ENCODE data around the gene TNXB.
A peak's percentile ranks its signal among the peaks of the same experiment; 100 is the strongest.

TNXB gene

GRCh38 chr6:32137454-32137853, 28.3 kb upstream of the TNXB start:
- DNase-seq = no peak

GRCh38 chr6:32133786-32134185, 24.6 kb upstream of the TNXB start:
- DNase-seq = no peak

- DNase-seq = no peak
Measured at GRCh38 chr6:32132110-32132509, 23.0 kb upstream of the TNXB start.

DNA sequence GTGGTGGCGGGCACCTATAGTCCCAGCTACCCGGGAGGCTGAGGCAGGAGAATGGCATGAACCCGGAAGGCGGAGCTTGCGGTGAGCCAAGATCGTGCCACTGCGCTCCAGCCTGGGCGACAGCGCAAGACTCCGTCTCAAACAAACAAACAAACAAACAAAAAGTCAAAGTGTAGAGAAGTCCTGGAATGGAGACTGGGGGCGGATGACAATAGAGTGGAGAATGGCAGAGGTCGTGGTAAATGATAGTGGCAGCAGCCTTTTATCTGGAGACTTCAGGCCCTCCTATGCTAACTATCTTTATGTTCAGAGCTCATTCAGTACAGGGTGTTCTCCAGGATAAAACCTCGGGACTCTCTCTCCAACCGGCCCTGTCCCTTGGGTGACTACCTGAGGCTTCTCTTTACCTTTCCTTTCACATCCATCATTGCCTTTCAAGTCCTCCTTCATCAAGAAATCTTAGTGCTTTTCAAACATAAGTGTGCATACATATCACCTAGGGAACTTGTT, 22.4 kb upstream of the TNXB start:
- DNase-seq = no peak

DNA sequence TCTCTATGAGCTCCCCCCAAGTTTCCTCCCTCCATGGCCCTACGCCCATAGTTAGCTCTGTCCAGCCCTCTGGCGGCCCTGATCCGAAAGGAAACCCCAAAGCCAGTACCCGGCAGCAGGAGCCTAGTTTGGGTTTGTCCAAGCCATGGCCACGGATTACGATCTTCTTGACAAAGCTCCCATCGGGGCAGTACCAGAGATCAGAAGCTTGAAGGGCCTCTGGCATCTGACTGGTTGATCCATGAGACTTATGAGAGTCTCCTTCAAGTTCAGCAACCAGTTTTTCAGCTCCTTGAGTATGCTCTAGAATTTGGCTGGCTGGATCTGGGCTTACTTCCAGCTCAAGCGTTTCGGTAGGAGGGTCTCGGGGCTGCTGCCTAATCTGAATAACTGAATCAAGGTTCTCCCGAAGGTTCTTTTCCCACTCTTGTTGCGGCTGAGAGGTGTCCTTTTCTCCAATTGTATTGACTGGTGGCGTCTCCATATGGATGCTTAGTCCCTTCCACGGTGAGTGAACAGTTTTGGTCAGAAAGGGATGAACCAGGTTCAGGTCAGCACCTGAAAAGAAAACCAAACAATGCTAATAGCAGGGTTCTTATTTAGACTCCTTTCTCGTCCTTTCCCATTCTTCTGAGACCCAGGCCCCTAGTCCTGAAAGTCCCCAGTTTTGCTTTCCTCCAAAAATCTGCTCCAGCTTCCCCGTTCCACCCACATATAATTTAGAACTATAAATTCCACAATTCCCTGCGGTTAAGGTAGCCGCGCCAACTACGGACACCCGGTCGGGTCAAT, 20.4 kb upstream of the TNXB start:
- DNase-seq = no peak

GRCh38 chr6:32128751-32129296, 19.7 kb upstream of the TNXB start:
- DNase-seq = no peak

DNA sequence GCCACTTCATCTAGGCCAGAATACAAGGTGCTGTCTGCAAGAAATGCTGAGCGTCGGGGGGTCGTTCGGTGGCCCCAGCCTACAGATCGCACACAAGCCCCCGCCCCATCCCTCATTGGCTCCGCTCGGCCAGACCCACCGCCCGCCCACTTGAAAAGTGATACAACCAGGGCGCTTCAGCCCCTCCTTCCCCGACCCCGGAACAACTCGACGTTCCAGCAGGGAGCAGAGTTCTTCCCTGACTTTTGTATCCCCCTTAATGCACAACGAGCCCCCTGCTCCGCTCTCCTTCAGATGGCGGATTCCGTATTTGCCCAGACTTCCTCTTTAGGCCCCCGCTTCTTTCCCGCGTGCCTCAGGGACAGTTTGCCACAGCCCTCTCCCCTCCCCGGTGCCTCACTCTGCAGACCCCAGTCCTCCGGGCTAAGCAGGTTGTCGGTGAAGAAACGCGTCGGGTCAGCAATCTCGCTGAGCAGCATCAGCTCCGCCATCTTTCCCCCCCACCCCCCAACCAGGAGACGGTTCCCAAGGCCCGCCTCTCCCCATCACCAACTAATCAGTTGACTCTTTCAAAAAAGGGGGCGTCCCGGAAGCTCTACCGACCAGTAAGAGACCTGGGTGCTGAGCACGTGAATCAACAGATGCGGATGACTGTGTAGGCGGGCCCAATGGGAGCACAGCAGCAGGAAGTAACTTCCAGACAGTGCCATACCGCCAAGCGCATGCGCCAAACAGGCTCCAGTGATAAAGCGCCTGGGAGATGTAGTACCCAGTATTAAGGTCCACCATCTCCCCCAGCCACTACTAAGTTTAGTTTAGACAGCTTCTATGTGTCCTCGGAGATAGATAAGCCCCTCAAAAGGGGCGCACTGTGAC, 18.8 kb upstream of the TNXB start, which contains the start of gene ATF6B:
Gene ATF6B, minus strand, starts transcription at position 530 of the 876 bp plus-strand sequence. Its CDS starts 39 bp downstream, at position 491.
- peak; percentile 95 for DNase-seq

GRCh38 chr6:32127409-32127716, 18.2 kb upstream of the TNXB start:
- no peak for DNase-seq

- DNase-seq = no peak
Measured at GRCh38 chr6:32126880-32127279, 17.7 kb upstream of the TNXB start.

- DNase-seq = no peak
Measured at GRCh38 chr6:32123681-32124080, 14.5 kb upstream of the TNXB start.

- no peak for DNase-seq
Measured at GRCh38 chr6:32120573-32121059, 11.5 kb upstream of the TNXB start.

DNA sequence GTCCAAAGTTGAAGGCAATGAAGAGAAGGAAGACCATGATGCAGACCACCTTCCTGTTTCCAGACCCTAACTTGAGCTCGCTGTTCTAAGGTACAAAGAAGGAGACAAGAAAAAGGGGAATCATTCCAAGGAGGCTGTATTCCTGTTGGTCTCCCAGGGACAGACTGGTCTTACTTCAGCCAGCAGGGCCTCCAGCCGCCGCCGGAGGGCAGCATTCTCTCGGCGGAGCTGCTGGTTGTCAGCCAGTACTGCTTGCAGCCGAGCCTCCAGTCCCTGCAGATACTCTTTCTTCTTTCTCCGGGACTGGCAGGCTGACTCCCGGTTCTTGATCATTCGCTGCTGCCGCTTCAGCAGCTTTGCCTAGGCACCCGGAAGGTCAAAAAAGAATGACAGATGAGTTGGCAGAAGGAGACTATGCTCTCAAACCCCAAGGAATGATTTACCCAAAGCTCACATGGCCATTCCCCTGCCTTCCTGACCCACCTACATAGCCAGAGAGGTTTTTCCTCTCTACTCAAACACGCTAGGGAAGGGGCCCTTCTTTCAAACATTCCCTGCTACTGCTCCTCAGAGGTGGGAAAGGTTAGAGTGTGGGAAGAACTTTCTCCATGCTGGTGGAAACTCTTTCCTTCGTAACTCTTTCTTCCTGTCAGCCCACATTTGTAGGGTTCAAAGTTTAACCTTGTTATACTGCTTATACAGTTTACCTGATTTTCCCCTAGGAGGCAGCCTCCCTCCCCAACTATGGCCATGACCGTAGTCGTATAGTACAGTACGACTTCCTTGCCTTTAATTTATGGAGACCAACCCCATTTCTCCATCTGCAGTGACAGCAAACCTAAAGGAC, 9.9 kb upstream of the TNXB start:
- peak; percentile 56 for DNase-seq

GRCh38 chr6:32117461-32117860, 8.3 kb upstream of the TNXB start:
- no peak for DNase-seq

DNA sequence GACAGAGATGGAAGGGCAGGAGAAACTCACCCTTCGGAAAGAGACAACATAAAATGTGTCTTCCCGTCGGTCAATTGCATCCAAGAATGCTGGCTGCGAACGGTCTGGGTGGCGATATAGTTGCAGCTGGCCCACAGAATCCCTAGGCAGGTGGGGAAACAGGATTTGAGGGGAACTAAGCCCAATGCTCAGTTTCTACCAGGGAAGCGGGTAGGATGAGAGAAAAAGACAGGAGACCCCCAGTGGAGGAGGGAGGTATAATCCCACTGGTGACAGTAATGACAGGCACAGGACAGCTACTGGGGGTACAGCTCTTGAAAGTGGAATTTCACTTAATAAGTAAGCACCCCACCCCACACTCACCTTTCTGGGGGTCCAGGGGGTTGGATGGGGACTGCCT, 7.5 kb upstream of the TNXB start:
- DNase-seq = no peak

DNA sequence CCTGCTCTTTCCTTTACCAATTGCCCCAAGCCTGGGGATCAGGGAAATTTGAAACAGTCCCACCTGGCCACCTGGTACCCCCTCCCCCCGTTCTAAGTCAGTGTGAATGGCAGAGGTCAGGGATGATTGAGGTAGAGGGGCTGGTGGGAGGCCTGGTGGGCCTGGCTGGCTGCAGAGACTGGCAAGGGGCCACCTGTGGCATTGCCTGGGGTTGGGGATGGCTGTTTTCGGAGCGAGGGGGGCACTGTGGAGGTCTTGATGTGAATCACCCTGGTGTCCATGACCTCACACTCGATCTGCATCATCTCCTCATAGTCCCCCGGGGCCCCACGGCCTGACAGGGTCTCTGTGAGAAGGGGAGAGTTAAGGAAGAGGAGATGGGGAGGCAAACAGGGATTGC, 6.5 kb upstream of the TNXB start:
- DNase-seq = no peak

DNA sequence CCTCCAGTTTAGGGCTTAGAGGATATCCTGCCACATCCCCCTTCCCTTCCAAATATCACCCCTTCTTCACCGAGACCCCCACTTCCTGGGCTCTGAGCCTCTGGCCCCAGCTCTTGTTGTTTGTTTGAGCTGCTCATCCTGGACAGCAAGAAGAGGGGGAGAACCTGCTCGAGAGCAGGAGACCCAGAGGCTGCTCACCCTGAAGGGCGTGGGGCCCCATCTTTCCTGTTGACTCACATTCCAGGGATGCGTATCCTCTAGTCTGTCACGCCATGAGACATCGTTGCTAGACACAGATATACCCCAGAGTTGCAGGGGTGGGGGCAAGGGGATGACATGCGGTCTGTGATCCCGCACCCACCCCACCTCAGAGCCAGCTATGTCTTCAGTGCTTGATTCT, 5.7 kb upstream of the TNXB start:
- no peak for DNase-seq

GRCh38 chr6:32113386-32114352, 4.5 kb upstream of the TNXB start:
- DNase-seq = no peak

GRCh38 chr6:32112431-32112980, 3.4 kb upstream of the TNXB start:
- no peak for DNase-seq

GRCh38 chr6:32111424-32112066, 2.4 kb upstream of the TNXB start:
- no peak for DNase-seq

DNA sequence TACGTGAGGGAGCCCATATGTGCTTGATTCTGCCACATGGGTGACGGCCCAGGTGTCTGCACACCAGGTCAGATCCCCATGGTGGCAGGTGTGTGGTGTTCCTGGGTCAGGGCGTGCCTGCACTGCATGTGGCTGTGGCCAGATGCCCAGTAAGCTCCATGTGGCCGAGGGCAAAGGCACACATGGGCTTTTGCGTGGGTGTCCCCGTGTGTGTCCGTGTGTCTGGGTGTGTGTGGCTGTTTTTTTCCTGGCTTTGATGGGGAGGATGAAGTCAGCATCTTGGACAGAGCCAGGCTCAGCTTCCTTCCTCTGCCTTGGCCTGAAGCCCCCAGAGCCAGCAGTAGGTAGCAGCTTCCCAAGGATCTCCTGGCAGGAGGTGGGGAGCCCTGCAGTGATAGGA, 1.5 kb upstream of the TNXB start:
- no peak for DNase-seq

GRCh38 chr6:32109765-32110160, 625 bp upstream of the TNXB start:
- no peak for DNase-seq
